GM19240 (cell line): Measurements from ENCODE around the gene CD300LB.
"Not testable (repeated sequence)": the region's sequence is repeated elsewhere in the genome, so short reads cannot be mapped to it uniquely, and the experiment has no call there.

Experiments
- DNase-seq: peaks from one replicate; pipeline ENCODE4 v3.0.0; 2011; ENCODE audit warnings: low spot score; ENCODE audit not compliant: insufficient read length

Gene CD300LB

GRCh38 chr17:74531231-74531761, at the start of gene CD300LB:
Gene CD300LB, minus strand, starts transcription at chr17:74531475. Its CDS starts 125 bp downstream, at chr17:74531350.
- no peak for DNase-seq

DNA sequence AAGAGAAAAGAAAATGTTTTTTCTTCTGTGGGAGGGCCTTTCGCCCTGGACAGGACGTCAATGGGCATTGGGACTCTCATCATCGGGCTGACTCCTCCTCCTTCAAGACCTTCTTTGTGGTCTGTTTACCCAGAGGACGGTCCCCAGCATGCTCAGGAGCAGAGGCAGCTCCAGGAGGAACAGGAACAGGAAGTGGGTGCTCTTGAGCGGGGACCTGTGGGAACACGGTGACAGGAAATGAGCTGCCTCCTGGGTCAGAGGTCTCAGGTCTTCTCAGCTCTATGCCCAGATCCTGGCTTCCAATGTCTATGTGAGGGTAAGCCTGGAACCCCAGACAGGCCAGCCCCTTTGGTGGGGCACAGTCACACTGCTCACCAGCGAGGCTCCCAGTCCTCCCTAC, 48.6 kb upstream of the CD300LB start:
- DNase-seq: no peak

DNA sequence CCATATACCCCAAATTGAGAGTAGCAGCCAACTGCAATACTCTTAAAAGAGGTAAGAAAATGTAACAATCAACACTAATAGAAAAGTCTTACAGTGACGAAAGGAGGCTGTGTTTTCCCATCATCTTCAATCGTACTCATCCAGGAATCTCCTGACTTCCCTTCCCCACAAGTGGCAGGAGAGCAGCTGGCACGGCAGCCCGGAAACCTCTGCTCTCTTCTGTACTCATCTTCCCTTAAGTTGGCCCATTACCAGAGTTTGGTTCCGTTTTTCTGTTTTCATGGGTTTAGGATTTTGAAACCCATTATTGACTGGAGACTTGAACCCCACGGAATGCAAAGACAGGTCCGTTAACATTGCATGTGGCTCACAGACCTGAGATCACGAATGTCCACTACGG, 47.7 kb upstream of the CD300LB start:
- no peak for DNase-seq

DNA sequence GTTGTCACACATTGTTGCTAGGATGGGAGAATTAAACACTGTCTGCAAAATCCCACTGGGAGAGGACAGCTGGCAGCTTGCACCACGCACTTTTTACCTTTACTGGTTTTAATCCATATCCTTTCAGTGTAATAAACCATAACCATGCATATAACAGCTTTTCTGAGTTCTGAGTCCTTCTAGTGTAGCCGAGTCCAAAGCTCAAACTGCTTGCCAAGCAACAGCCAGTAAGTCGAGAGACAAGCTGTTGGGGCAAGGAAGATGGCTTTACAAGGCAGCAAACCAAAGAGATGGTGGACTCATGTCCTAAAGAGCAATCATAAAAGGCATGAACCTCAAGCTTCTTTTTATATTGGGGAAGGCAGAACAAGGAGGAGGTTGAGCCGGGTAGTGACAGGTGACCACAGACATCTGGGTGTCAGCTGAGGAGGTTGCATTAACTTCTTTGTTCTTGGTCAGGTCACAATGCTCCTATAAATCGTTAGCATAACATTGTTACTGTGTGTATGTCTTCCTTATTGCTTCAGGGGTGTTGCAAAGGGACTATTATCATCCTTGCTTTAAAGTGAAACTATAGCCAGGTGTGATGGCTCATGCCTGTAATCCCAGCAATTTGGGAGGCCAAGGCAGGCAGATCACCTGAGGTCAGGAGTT, 43.3 kb upstream of the CD300LB start:
- DNase-seq: no peak

- DNase-seq: not testable (repeated sequence)
Measured at GRCh38 chr17:74573635-74574034, 42.4 kb upstream of the CD300LB start.

GRCh38 chr17:74573169-74573568, 41.9 kb upstream of the CD300LB start:
- no peak for DNase-seq

DNA sequence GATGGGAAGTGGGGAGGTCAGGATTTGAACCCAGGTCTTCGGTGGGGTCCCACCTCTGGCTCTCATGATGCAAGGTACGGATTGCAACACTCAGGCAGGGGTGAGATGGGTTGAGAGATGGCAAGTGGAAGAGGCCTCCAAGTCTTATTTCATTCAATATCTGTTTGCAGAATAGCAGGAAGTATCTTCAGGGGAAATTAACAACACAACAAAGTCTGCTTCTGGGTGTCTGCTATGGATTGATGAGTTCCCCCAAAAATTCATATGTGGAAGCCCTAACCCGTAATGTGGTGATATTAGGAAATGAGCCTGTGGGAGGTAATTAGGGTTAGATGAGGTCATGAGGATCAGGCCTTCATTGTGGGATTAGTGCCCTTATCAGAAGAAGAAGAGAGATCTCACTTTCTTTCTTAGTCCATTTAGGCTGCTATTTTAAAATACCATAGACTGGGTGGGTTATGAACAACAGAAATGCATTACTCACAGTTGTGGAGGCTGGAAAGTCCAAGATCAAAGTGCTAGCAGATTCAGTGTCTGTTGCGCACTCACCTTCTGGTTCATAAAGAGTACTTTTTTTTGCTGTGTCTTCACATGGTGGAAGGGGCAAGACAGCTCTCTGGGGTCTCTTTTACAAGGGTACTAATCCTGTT, 40.5 kb upstream of the CD300LB start:
- no peak for DNase-seq

DNA sequence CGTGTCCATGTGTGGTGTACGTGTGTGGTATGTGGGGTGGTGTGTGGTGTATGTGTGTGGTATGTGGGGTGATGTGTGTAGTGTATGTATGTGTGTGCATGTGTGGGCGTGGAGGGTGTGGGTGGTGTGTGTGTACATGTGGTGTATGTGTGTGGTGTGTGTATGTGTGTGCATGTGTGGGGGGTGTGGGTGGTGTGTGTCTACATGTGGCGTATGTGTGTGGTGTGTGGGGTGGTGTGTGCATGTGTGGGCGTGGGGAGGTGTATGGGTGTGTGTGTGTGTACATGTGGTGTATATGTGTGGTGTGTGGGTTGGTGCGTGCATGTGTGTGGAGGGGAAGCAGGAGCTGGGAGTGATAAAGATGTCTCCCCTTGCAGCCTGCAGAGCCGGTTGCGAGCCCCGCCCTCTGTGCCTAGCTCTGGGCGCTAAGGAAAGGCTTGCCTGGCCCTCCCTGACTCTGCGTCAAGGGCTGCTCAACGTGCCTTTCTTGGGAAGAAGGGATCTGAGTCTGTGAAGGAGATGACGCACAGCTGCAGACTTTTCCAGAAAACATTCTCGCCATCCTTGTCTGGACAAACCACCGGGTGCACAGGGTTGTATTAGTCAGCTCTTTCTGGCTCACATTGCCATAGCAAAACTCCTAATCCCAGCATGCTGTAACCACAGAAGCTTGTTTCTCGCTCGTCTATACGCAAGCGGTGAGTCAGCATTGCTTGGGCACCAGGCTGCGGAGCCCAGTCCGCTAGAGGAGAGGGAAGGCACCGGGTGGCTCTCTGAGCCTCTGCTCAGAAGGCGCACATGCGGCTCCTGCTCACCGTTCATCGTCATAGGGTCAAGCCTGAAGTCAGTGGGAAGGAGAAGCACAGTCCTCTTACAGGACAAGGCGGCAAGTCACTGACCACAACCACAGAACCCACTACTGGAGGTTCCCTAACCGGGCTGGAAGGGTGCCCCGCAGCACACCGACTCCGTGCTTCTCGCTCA, 38.0 kb upstream of the CD300LB start:
- no peak for DNase-seq

- DNase-seq: no peak
Measured at GRCh38 chr17:74568106-74568873, 37.0 kb upstream of the CD300LB start.

DNA sequence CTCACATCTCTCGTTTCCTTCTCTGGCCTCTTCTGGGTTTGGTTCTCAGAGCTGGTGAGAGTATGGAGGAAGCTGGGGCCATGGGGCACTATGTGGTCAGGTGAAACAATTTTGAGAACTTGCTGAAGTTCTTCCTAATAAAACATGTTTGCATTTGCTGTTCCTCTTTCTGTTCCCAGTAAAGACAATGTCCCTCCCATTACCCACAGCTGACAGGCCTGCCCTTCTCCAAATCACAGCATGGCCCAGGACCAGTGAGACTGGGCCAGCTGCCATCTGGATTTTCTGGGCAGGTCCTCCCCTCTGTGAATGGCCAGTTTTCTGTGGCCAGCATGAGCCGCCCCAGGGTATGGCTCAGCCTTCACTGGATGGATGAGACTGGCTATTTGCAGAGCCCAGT, 36.1 kb upstream of the CD300LB start, which contains the start of gene CD300H:
TSS of gene CD300H (minus strand) at position 113 of the 400 bp plus-strand sequence.
- DNase-seq: no peak

DNA sequence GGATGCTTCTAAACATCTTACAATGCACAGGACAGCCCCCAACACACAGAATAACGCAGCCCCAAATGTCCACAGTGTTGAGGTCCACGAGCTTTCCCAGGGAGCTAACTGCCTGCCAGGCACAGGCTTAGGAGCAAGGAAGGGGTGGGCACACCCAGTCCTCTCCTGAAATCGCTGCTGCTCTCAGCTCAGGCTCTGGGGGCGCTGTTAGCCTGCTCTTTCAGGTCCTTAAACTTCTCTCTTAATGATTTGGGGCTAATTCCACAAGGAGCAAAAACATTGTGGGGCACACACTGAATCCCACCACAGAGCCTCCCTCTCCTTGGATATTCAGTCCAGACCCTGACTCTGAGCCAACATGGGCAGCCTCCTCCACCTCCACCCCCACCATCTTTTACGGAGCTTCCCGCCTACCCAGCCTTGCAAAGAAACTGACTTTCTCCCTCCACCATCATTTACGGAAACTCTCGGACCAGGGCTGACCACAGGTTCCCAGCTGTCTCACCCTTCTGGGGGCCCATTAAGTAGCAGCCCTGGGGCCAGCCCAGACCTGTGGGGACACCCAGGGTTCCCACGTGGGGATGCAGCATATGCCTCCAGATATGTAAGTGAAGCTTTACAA, 35.0 kb upstream of the CD300LB start:
- DNase-seq: no peak

DNA sequence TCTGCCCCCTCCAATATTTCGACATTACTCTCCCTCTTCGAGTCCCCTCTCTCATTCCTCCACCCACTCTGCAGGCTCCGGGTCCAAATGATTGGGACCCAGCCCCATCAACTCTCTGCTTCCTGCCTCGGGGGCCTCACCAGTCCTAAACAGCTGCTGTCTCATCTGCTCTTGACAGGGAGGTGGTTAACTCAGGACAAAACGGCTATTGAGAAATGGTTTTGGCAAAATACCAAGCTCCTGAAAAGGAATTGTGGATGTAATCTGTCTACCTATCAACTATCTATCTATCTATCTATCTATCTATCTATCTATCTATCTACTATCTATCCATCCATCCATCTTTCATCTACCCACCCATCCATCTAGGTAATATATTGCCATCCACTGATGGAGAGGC, 33.9 kb upstream of the CD300LB start:
- no peak for DNase-seq

DNA sequence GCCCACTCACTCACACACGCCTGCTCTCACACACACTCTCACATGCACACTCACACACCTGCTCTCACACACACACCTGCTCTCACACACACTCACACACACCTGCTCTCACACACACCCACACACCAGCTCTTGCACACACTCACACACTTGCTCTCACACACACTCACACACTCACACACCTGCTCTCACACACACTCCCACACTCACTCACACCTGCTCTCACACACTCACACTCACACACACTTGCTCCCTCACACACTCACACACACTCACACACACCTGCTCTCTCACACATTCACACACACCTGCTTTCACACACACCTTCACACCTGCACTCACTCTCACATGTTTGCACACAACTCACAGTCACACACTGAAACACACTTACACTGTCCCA, 32.1 kb upstream of the CD300LB start:
- no peak for DNase-seq

GRCh38 chr17:74561586-74561985, 30.3 kb upstream of the CD300LB start:
- no peak for DNase-seq

GRCh38 chr17:74558882-74559519, 27.7 kb upstream of the CD300LB start:
- no peak for DNase-seq

GRCh38 chr17:74558402-74558801, 27.1 kb upstream of the CD300LB start:
- not testable (repeated sequence) for DNase-seq

DNA sequence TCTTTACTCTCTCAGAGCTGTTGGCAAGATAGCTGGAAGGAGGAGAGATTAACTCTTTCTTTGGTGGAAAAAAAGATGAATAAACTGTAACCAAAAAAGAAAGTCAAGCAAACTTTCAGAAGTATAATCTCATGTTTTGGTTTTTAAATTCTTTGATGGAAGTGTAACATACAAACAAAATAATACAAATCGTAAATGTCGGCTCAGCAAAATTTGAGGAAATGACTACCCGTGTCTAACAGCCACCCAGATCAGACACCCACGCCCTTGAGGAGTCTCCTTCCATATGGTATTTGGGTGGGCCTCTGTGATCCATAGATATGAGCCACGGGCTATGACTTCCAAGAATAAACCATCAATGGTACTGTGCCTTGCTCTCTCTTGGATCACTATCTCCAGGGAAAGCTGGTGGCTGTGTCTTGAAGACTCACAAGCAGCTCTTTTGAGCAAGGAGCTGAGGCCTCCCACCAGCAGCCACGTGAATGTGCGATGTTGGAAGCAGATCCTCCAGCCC, 24.2 kb upstream of the CD300LB start:
- no peak for DNase-seq

DNA sequence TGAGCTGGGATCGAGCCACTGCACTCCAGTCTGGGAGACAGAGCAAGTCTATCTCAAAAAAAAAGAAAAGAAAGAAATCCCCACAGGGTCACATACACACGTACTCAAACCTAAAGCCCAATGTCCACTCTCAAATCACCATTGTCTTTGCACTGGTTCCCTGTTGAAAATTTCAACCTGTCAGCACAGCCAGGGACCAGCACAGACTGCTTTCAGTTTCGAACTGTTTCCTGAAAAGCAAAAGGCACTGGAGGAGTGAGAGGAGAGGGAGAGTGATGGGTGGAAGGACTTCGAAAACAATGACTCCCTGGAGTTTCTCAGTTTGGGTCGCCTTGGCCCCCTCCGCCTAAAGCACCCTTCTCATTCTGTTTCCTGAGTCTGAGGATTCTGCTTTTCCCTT, 23.6 kb upstream of the CD300LB start:
- DNase-seq: no peak

GRCh38 chr17:74552037-74552436, 20.8 kb upstream of the CD300LB start:
- no peak for DNase-seq

DNA sequence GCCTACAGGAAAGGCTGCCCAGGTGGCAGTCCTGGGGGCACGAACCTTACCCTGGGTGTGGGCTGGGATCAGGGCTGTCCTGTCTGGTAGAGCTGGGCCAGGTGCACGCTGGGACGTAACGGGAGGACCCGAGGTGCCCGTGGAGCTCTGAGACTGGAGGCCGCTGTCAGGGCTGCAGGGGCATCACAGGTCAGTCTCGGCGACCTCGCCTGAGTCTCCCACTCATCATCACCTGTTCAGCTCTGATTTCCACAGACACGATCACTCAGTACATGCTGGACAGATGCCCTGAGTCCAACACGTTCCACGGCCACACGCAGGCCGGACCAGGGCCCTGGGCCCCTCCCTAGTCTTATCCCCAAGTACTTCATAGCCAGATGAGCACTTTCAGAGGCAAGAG, 19.3 kb upstream of the CD300LB start:
- DNase-seq: no peak
